NCI-H1694 treated with DMSO at 0.1 percent for 48 hours (cell line): ENCODE data around the gene MYO10.
"Not testable (repeated sequence)": the region's sequence is repeated elsewhere in the genome, so short reads cannot be mapped to it uniquely, and the experiment has no call there.

Source experiments
- DNase-seq: peaks from one replicate; lab custom pipeline; 2025; lab: John Stamatoyannopoulos, UW

The MYO10 gene

DNA sequence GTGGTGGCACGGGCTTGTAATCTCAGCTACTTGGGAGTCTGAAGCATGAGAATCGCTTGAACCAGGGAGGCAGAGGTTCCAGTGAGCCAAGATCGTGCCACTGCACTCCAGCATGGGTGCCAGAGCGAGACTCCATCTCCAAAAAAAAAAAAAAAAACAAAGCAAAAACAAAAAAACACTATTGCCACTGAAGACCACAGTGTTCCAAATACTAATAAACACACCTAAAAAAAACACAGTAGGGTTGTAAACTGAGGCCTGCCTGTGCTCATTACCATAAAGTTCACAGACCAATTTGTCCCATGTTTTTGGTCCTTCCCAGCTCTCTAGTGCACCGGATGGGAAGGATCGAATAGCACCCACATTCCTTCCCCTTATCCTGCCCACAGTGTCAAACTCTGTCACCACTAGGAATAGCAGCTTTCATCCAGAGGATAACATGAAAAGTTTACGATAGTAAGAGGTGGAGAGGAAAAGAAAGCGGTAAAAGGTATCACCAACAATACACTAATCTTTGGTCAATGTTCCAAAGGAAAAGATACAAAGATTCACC is 49.2 kb downstream of the MYO10 start:
- DNase-seq: no peak

DNA sequence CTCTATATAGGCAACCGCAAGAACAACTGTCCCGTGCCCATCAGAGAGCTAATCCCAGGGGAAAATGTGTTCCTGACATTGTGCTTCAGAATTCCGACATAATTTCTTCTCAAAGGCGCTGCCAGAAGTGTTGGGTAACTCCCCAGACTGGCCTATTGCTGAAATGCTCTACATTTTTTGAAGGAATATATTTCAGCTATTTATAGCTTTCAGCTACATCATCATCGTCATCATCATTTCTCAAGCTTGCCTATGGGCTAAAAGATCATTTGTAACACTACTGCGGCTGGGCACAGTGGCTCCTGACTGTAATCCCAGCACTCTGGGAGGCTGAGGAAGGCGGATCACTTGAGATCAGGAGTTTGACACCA is 49.7 kb downstream of the MYO10 start:
- DNase-seq: no peak

DNA sequence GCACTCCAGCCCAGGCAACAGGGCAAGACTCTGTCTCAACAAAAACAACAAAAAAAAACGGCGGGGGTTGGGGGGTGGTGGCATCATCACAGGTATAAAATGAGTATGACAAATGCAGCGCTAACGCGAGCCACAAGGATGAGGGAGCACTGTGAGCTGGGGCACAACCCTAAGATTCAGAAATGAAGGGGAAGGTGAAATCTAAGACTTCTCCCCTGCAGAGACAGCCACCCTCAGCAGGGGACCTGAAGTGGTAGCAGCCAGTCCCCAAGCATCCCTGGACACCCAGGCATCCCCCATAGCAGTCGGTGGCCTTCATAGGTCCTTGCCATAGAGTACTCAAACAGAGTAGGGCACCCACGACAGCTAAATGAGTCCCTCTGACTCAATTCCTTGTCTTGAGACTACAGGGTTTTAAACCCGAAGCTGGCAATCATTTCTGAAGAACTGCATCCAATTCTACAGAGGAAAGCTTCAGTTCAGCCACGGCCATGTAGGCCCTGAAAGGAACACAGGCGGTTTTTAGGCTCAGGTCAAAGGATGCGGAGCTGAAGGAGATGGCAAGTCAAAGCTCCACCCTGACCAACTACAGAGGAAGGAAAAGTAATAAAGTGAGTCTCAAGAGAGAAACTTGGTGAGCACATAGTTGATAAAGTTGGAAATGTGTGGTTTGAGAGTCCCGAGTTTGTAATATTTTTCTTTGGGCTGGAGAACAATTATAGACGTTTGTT is 50.3 kb downstream of the MYO10 start:
- DNase-seq: no peak

DNA sequence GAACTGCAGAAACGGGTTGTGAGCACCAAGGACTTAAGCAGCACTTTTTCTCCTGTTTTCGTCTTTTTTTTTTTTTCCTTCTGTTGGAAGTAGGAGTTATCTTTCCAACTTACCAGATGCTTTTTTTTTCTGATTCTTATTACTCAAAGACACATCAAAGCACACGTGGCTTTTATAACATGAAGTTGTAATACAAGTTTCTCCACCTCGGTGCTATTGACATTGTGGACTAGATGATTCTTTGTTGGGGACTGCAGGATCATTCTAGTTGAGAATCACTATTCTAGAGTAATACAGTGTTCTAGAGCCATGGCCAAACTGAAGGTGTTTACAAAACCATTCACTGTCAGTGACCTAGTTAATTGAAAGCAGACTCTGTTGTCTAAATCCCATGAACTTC is 51.5 kb downstream of the MYO10 start:
- DNase-seq: no peak

DNA sequence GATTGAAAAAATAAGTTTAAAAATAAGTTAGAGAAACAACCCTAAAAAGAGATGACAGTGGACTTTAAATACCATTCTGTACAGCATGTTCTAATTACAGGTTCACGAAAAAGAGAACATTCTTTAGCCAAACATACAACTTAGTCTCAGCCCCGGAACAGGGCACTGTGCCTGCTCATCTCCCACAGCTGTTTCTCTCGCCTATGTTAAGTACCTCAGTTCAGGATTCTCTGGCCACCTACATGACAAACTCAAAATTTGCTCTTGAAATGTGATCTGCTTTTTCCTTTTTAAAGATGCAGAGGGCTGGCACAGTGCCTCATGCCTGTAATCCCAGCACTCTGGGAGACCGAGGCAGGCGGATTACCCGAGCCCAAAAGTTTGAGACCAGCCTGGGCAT is 52.3 kb downstream of the MYO10 start:
- DNase-seq: no peak

DNA sequence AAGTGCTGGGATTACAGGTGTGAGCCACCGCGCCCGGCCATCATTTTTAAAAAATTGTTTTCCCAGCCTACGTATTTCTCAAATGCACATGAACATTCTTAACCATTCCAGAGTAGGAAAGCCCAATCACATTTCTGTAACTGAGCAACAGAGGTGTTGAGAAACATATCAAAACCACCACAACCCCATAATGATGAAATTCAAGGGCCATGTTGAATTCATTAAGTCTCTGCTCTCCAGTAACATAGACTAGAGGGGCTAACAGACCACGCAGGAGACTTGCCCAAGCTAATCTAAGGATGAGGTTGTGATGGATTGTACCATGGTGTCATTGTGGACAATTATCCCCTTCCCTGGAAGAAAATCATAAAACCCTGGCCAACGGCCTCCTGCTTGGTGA is 52.9 kb downstream of the MYO10 start:
- no peak for DNase-seq

DNA sequence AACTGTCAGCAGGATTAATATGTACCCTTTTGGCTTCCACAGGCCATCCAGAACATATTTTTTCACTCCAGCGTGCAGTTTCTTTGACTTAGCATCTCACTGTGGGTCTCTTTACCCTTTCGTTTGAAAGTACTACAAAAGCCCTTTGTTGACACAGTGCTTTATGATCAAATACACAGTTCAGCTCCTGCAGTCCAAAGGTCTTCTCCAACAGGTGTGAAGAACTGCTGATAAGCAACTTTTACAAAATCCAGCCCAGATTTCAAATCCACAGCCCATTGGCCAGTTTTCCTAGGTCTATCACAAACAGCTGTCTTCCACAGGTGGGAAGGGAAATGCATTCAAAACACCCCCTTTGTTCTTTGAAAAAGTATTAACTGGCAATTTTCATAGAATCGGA is 54.8 kb downstream of the MYO10 start:
- no peak for DNase-seq

DNA sequence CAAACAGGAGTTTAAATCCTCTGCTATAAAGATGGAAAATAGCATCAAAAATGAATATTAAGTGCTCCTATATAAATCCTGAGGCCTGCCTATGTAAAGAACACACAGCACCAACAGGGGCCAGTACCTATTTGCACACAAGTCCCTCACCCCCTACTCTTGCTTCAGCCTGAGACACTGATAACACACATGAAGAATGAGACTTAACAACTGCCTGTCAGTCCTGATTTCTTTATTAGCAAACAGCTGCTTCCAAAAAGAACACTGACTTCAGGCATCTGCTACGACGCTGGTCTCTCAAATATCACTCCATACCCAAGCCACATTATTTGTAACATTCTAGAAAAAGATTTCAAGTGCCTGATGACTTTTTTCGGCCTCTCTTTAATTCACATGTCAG is 55.5 kb downstream of the MYO10 start:
- DNase-seq: no peak

DNA sequence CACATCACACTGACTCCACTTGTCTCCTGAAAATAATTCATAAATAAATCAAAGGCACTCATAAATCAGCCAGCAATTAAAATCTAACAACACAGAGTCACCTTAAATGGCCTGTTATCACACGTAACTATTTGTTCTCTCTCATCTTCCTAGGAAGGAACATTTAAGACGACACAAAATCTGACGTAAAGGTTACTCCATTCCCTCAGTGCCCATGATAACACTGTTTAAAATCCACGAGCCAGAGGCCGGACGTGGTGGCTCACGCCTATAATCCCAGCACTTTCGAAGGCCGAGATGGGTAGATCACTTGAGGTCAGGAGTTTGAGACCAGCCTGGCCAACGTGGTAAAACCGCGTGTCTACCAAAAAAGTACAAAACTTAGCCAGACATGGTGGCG is 56.4 kb downstream of the MYO10 start:
- no peak for DNase-seq

DNA sequence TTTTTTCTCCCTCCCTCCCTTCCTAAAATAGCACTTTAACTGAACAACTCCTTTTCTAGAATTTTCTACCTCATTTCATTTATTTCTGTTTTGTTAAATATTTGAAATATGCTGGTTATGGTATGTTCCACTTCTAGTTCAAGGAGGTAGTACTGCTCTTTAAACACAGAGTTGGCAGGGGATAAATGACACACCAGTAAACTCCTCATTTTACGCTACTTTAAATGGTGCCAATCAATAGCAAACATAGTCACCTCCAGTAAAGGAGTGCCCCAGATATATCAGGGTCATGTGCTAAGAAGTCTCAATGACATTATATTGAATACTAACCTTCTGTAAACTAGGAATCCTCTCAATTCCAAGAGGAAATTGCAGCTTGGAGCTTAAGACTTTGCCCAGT is 56.9 kb downstream of the MYO10 start:
- no peak for DNase-seq

DNA sequence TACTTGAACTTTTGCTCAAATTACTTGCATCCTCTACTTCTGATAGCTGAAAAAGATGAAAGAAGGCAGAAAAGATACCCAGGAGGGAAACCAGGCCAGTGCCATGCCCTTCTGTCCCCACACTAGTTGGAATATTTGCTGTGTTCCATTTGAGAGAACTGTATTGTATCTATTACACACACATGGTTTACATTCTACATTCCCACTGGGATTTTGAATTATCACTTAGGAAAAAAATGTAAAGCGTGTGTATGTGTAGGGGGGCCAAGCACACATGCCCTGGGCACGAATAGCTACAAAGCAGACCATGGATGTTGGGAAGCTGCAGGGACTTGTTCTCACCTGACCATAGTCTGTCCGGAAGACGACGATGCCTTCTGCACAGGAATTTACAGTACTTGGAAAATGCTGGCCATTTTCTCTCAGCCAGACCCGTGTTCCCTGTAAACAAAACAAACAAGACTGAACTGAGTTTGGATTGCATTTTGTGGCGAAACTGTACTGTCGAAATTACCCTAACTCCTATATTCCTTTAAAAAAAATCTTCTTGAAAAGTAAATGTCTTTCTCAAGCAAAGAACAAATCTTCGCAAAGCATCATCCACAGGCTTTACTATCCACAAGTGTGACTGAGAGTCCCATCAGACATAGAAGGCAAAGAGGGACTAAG is 58.7 kb downstream of the MYO10 start:
- no peak for DNase-seq

DNA sequence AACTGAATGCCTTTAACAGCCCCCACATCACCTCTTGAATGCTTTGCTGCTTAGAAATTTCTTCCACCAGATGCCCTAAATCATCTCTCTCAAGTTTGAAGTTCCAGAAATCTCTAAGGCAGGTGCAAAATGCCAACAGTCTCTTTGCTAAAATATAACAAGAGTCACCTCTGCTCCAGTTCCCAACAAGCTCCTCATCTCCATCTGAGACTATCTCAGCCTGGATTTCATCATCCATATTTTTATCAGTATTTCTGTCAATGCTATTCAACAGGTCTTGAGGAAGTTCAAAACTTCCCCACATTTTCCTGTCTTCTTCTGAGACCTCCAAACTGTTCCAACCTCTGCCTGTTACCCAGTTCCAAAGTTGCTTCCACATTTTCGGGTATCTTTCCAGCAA is 61.7 kb downstream of the MYO10 start:
- DNase-seq: not testable (repeated sequence)

DNA sequence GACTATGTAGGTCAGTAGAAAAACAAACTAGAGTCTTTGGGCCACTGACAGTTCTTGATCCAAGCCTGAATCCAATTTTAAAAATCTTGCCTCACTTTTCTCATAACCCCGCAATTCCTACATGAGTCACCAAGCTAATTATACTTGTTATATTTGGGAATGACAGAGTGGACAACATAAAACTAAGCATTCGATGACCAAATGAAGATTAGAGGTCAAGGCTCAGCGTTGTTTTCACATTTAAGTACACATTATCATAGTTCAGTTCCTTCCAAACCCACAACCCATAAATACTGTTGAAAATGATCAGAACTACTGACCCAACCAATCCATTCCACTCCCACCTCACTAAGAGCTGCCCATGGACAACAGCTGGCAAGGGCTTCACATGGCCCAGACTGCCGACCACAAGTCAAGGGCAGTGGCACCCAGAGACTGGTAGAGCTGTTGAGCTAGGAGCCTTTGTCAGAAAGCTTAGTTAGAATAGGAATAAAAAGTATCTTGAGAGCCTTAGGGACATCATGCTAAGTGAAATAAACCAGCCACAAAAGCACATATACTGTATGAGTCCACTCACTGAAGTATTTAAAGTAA is 64.2 kb downstream of the MYO10 start:
- DNase-seq: no peak

DNA sequence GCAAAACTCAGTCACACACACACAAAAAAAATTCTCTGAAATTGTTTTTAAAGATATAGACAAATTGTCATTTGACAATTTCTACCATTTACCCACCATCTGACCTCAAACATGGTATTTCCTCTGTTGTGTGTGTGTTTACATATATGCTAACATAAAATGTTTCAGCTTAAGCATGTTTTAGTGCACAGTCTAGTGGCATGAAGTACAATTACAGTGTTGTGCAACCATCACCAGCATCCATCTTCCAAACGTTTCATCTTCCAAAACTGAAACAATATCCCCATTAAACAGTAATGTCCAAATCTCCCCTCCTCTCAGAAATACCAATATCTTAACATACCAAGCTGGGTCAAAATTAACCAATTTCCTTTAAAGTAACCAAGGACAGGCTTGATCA is 65.2 kb downstream of the MYO10 start:
- no peak for DNase-seq

DNA sequence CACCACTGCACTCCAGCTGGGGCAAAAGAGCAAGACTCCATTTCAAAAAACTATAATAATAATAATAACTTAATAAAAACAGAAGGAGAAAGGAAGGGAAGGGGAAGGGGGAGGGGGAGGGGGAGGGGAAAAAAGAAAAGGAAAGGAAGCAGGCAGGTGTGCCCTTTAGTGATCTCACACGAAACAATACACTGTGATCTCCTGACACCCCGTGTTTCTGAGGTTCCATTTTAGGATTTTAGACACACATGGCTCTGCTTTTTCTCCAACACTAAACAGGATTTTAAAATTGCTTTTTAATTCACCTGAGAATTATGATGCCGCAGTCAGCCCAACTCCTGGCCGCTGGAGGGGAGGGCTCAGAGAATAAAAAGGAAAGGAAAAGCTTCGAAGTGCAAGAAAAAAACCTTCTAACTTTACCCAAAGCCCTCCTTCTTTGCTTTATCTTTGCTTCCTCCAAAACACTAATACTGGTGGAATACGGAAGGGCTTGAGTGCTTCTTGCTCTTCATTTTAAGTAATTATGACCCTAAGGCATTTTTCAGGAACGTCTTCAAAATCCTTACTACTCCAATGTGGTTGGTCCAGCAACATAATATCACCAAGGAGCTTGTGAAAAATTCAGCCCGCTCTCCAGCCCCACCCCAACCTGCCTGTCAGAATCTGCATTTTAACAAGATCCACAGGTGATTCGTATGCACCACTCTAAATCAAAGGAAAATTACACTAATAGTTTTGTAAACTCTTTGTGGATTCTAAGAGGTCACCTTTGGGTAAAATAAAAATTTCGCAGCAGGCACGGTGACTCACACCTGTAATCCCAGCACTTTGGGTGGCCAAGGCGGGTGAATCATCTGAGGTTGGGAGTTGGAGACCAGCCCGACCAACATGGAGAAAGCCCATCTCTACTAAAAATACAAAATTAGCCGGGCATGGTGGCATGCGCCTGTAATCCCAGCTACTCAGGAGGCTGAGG is 66.0 kb downstream of the MYO10 start:
- no peak for DNase-seq

DNA sequence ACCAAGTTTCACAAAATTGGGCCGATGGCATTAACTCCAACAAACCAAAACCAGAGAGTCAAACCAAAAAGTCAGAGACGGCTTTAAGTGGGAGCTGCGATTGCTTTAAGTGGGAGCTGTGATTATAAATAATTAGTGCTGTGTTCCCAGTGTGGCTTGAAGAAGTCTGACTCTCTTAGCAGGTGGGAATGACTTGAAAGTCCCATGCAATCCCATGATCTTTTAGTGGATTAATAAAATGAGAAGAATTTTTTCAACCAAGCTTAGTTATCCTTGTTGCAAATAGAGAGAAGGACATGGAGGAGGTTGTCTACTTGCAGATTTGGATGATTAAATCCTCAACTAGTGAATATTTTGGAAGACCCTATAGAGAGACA is 68.5 kb downstream of the MYO10 start:
- DNase-seq: no peak

DNA sequence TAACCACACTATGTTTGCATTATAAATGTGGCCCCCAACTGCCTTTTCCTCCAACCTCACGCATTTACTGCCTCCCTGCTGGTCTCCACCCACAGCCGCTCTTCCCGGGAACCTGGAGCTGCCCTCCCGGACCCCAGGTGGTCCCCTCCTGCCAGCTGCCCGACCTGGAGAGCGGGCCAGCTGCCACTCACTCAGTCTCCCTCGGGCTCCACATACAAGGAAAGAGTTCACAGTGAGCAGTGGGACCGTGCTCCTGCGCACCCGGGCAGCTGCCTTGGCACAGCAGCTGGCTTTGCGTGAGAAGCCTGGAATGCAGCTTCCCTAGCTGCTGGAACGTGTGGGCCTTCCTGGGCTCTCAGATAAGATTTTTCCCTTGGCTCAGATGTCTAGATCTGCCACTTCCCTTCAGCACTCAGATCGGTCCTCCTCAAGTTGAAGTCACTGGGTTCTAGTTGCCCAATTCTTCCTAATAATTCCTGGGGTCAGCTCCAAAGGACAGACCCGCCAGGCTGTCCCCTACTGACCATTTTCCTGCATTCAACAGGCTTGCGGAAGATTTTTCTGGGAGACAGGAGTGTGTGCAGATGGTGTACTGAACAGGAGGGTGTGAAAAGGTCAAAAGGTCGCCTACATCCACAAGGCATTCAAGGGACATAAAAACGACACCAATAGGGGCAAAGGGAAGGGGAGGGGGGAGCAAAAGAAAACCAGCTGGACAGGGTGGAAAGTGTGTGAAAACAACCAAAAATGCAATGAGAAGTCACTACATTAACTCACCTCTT is 69.1 kb downstream of the MYO10 start:
- peak; percentile 17 for DNase-seq

DNA sequence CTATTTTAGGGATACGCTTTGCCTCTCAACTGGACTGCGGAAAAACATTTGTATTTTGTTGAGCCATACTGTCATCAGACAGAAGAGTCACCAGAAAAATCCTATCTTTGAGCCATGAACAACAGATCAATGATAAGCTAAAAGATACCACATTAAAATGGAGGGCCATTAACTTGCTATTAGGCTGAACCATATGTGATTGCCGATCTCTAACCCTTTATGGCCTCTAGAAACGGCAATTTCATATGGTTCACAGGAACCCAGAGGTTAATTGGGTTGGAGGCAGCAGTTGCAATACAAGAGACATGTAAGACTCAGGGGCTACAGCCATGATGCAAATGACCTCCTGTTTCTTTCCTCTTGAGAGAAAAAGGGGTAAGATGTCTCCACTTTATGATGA is 69.8 kb downstream of the MYO10 start:
- no peak for DNase-seq

DNA sequence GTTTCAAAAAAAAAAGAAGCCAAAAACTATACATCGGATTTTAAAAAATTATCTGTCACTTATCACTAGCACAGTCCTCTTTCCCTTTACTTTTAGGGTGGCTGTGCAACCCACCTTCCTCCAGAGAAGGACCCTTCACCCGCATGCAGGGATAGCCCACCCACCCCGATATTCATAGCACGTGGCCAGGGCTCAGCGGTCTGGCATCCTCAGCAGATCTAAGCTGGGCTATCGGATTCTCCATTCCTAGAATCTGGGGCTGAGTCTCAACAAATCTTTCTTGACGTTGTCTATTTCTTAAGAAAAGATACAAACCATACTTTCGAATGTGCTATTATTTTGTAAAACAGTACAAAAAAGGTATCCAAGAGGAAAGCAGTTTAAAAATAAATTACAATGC is 70.9 kb downstream of the MYO10 start:
- DNase-seq: no peak

DNA sequence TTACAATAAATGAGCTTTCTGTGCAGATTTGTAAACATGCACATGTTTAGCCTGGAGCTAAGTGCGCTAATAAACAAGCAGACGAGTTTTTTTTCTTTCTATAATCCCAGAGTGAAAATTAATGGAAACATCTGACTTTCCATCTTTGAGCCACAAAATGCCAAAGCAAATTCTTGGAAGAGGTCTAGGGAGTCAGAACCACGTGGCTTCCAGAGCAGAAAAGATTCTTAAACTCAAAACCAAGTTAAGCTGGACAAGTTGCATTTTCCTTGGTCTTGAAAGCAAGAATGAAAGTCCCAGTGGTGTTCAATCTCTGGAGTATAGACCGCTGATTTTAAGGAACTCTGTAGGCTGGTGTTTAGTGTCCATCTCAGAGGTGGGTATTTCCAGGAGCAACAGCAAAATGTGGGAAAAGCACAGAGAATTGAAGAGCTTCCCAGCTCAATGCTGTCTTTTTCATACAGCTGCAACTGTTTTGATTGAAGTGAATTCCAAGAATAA is 71.4 kb downstream of the MYO10 start:
- no peak for DNase-seq

DNA sequence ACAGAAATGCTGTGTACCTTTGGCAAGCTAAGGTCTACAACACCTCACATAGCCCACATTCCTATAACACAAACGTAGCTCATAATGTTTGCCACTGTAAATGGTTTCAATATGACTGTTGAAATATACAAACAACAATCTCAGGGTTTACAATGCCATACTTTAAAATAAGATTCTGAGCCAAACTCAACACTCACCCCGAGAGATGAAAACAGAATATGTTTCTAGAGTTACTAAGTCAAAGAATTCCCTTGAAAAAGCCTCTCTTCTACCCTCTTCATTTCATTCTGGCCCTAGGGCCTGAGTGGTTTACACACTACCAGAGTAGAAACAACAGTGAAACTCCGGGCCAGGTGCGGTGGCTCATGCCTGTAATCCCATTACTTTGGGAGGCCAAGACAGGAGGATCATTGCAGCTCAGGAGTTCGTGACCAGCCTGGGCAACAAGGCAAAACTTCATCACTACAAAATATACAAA is 72.6 kb downstream of the MYO10 start:
- no peak for DNase-seq
